CD4-positive, alpha-beta T cell treated with Interferon alpha-2 for 1 hour (primary cell): ENCODE results near the gene FAP.
A peak's percentile ranks its signal among the peaks of the same experiment; 100 is the strongest.

Experiments used
- DNase-seq, 2 donors: peaks; one replicate each; pipeline ENCODE4 v3.0.0-alpha.2; 2020 to 2022

Gene FAP, protein sequence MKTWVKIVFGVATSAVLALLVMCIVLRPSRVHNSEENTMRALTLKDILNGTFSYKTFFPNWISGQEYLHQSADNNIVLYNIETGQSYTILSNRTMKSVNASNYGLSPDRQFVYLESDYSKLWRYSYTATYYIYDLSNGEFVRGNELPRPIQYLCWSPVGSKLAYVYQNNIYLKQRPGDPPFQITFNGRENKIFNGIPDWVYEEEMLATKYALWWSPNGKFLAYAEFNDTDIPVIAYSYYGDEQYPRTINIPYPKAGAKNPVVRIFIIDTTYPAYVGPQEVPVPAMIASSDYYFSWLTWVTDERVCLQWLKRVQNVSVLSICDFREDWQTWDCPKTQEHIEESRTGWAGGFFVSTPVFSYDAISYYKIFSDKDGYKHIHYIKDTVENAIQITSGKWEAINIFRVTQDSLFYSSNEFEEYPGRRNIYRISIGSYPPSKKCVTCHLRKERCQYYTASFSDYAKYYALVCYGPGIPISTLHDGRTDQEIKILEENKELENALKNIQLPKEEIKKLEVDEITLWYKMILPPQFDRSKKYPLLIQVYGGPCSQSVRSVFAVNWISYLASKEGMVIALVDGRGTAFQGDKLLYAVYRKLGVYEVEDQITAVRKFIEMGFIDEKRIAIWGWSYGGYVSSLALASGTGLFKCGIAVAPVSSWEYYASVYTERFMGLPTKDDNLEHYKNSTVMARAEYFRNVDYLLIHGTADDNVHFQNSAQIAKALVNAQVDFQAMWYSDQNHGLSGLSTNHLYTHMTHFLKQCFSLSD

DNA sequence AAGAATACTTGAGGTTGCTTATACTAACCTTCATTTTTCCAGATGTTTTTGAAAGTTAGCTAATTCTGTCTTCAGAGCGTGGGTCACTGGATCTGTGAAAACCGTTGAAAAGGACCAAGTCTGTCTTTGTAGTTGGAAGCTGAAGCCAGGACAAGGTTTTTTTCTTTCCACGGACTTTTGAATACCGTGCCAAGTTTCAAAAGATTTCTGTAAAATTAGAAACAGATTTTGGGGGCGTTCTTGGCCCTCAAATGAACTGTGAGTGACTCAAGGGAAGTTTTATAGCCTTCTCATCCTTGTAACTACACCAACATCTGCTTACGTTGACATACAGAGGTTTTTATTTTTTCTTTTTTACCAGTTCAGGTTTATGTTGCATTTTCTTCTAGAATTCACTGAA lies at the start of gene FAP:
Gene FAP, minus strand, starts transcription at position 152 of the 400 bp plus-strand sequence. Its CDS starts 118 bp downstream, at position 34.
- DNase-seq: no peak

GRCh38 chr2:162291748-162292147 lies 48.5 kb upstream of the FAP start:
- no peak for DNase-seq

DNA sequence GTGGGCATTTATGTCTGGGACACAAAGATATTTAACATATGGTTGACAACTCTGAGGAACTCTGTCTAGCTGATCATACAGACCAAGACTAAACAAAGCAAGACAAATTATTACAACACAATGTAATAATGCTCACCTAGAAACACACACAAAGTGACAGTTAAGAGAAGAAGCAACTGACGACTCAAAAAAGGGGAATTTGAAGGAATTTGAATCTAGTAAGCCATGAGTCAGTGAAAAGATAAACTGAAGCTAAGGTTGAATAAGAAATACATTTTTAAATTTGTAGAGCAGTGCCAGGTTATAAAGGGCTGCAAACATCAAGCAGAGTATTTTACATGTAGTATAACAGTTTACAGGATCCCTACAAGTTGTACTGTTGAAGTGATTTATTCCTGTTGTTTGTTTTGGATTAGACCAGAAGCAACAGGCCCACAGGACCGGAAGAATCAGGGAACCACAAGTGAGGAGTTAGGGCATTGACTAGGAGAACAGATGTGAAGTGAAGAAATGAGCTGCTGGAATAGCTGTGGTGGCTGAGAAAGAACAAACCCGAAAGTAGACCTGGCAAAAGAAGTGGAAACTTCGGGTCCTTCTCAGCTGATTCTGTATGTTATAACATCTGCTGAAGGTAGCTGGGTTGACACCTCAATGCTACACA lies 39.6 kb upstream of the FAP start:
- DNase-seq: no peak

DNA sequence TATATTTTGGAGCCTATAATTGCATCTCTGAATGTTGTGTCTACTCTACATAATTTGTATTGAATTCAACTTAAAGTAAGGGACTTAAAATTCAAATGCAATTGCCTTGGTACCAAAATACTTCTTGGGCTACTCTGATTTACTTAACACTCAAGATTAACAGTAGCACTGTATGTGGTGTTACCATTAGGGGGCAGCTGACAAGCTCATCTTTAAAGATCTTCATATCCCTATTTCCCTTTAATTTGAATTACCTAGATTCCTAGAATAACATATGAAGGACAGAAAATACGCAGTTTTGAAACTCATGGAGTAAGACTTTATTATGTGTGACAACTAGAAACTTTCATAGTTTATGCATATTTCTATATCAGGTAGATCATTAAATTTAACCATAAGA lies 37.4 kb upstream of the FAP start:
- no peak for DNase-seq

GRCh38 chr2:162277381-162277780 lies 34.1 kb upstream of the FAP start:
- no peak for DNase-seq

DNA sequence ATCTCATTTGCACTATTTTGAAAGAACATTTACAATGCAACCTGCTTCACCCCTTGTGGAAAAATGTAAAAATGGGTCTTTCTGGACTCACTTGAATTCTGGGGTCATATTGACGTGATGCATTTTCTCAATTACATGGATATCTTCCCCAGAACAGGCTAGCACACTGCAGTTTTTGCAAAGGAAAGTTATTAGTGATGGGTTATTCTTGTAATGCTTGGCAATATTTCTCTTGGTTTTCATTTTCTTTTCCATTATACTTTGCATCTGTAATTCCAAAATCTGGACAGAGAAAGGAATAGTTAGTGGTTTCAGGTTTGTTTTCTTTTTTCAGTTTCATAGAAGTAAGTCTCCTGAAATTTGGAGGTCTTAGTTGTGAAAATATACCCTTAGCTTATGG lies 24.8 kb upstream of the FAP start:
- no peak for DNase-seq

- no peak for DNase-seq
Measured at GRCh38 chr2:162267496-162267895, 24.3 kb upstream of the FAP start.

- DNase-seq: no peak
Measured at GRCh38 chr2:162266460-162266760, 23.2 kb upstream of the FAP start.

GRCh38 chr2:162265666-162266459 lies 22.6 kb upstream of the FAP start:
- DNase-seq: no peak

GRCh38 chr2:162261032-162261945 lies 18.0 kb upstream of the FAP start:
- DNase-seq: peak; percentile 4 to 23

DNA sequence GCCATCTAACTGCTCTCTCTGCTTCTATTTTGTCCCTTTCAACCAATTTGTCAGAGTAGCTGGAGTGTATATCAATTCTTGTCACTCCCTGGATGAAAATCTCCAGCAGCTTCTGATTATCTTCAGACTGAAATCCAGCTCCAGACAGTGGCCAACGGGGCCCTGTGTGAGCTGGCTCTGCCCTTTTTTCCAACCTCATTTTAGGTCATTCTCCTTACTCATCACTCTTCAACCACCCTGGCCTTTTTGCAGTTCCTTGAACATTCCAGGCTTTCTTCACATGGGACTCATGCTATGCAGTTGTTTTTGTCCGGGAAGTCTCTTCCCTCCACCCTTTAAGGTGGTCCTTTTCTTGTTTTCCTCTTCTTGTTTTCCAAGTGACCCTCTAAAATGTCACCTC lies 15.4 kb upstream of the FAP start:
- DNase-seq: no peak

GRCh38 chr2:162258169-162258568 lies 14.9 kb upstream of the FAP start:
- DNase-seq: no peak

DNA sequence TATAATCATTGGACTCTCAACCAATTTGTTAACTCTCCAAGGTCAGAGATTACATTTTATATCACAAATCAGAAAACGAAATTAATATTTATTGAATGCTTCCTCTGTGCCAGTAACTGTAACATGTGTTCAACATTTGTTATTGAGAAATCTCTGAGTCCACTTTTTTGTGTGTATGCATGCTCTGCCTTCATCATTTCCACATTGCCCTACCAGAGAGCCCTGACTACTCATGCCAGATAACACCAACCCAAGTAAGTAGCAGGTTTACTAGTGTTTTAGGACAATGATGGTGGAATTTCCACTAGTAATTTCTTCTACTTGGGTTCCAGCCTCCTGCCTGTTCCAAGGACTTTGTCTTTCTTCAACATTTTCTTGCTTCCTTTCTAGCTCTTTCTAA lies 14.2 kb upstream of the FAP start:
- no peak for DNase-seq

- DNase-seq: no peak
Measured at GRCh38 chr2:162256591-162256991, 13.3 kb upstream of the FAP start.

DNA sequence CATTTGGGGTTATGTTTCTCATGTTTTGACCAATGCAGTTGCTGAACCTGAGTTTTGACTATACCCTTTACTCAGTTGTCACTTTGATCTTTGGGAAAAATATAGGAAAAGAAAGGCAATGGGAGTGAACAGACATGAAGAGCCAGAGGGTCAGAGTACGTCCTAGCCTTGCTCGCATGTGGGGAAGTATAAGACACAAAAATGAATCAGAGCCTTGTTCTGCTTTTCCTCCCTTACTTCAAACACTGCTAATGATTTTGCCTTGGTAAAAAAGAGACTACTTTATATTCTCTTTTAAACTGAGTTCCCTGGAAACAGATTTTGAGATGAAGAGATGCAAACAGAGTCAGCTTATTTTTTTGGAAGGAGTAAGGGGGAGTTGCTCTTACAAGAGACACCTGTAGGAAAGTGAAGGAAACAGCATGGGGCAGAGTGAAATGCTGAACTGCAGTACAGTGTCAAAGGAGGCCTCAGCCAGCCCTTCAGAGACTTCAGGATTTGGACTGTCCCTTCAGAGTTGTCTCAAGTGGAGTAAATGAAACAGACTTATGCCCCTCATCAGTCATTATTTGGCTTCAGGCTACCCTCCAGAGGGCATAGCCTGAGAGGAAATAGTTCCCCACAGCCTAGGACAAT lies 11.1 kb upstream of the FAP start:
- DNase-seq: no peak

- DNase-seq: no peak
Measured at GRCh38 chr2:162253435-162253834, 10.2 kb upstream of the FAP start.

GRCh38 chr2:162252153-162252552 lies 8.9 kb upstream of the FAP start:
- no peak for DNase-seq

GRCh38 chr2:162245781-162246180 lies 2.5 kb upstream of the FAP start:
- DNase-seq: no peak

DNA sequence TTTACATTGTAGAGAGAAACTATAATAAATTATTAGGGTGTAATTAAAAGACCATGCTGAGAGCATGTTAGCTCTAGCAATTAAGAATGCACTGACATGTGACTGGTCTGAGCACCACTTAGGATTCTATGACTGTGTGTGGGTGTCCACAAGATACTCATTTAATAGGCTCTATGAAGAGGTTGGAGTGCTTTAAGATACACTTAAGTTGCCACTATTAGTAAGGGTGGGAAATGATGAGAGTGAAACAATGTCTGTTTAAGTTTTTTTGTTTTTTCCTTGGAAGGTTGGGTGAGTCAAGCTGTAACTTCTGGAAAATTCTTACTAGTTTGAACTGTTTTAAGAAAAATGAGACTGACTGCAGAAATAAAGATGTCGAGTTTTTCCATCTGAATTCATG lies 1.8 kb upstream of the FAP start:
- DNase-seq: no peak

DNA sequence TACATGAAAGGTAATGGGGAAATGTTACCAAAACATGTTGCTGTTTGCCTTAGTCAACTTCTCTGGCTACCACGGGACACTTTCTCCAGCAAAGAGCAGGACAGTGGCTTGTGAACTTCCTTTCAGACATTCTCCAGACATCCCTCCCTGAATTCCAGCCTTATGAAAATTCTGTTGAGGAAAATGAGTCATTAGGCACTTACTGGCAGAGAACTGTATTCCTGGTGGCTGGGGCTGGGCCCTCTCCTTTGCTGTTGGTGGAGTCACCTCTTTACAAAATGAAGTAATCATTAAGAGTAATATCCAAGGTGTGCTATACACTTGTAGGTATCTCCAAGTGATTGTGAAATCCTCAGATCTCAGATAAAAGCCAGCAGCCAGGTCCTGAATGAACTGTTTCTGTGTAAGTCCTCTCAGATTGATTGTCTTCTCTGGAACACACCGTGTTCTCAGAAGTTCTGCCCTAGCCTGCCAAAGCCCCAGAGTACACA lies 1.3 kb upstream of the FAP start:
- no peak for DNase-seq

- DNase-seq: no peak
Measured at GRCh38 chr2:162243715-162244114, 470 bp upstream of the FAP start.
